K562 (cell line): Measurements from ENCODE around the gene PEDS1. TPM values are rescaled to one million over a fixed set of nuclear protein-coding genes. Genes with fewer than 3 reads are reported as not detected.

Experiments used
- GABPB1 ChIP-seq: sonication (generic); formaldehyde crosslinking; IDR thresholded peaks from 2 replicates; pipeline ENCODE4 v1.8.0; 2022; ENCODE audit warnings: mild to moderate bottlenecking, missing genetic modification reagents
- HMGN3 ChIP-seq: IDR thresholded peaks from 2 replicates; pipeline ENCODE4 v1.6.1; 2011; ENCODE audit warnings: borderline replicate concordance, low read depth, mild to moderate bottlenecking, mixed read lengths, low read length; ENCODE audit not compliant: insufficient read length; ENCODE audit errors: extremely low read depth
- ILK ChIP-seq: fragments of 450-650 bp; IDR thresholded peaks from 2 replicates; pipeline ENCODE4 v1.6.1; 2016; ENCODE audit warnings: missing genetic modification characterization, low read depth, mild to moderate bottlenecking, missing compliant biosample characterization, moderate library complexity, borderline replicate concordance
- KDM4B ChIP-seq, 2 experiments: fragments of 450-650 bp in 1 of 2; sonication (generic) in 1 of 2; IDR thresholded peaks; 2 replicates each; pipeline ENCODE4 v1.6.1; 2016 to 2017; ENCODE audit warnings: borderline replicate concordance in 2 of 2, antibody characterized with exemption in 1 of 2, low read depth in 1 of 2, mild to moderate bottlenecking in 1 of 2
- KLF13 ChIP-seq: fragments of 450-650 bp; IDR thresholded peaks from 2 replicates; pipeline ENCODE4 v1.6.1; 2016; ENCODE audit warnings: missing genetic modification characterization, low read depth, mild to moderate bottlenecking, missing compliant biosample characterization, moderate library complexity, borderline replicate concordance
- MAFK ChIP-seq: IDR thresholded peaks from 2 replicates; pipeline ENCODE4 v1.6.1; 2011; ENCODE audit warnings: low read length, improper control_type of control experiment
- MCM7 ChIP-seq, 2 experiments: fragments of 450-650 bp; IDR thresholded peaks; 2 replicates each; pipeline ENCODE4 v1.6.1; 2016 to 2018
- MTA2 ChIP-seq: fragments of 450-650 bp; IDR thresholded peaks from 2 replicates; pipeline ENCODE4 v1.6.1; 2016; ENCODE audit warnings: low read depth
- MYC ChIP-seq, 2 experiments: fragments of 250-450 bp in 1 of 2; sonication (Bioruptor Pico) in 1 of 2; IDR thresholded peaks; 2 replicates each; pipeline versions ENCODE4 v1.5.1 to v1.6.1; 2012 to 2021; ENCODE audit warnings: low read depth in 2 of 2, borderline replicate concordance in 1 of 2, improper control_type of control experiment in 1 of 2, low read length in 1 of 2, mild to moderate bottlenecking in 1 of 2, moderate library complexity in 1 of 2
- NR3C1 ChIP-seq: sonication (generic); formaldehyde crosslinking; IDR thresholded peaks from 2 replicates; pipeline ENCODE4 v1.8.1; 2022; ENCODE audit warnings: missing genetic modification reagents
- OTX1 ChIP-seq: fragments of 450-650 bp; formaldehyde crosslinking; IDR thresholded peaks from 2 replicates; pipeline ENCODE4 v1.4.0; 2022; ENCODE audit warnings: mild to moderate bottlenecking
- POLR2AphosphoS5 ChIP-seq: IDR thresholded peaks from 2 replicates; pipeline ENCODE4 v1.6.1; 2011; ENCODE audit warnings: mild to moderate bottlenecking, low read depth, low read length, moderate library complexity; ENCODE audit not compliant: control insufficient read depth, insufficient read depth
- RBM39 ChIP-seq: fragments of 200-400 bp; formaldehyde crosslinking; optimal IDR thresholded peaks from 2 replicates; pipeline ENCODE3; 2018; ENCODE audit warnings: low read depth, low read length
- TEAD1 ChIP-seq, 2 experiments: fragments of 450-650 bp in 1 of 2; sonication (generic) in 1 of 2; formaldehyde crosslinking; IDR thresholded peaks; 2 replicates each; pipeline versions ENCODE4 v1.4.0 to v1.8.0; 2020 to 2022; ENCODE audit warnings: mild to moderate bottlenecking in 2 of 2, missing genetic modification reagents in 1 of 2
- ZBTB8A ChIP-seq: fragments of 450-650 bp; IDR thresholded peaks from 2 replicates; pipeline ENCODE4 v1.6.1; 2018; ENCODE audit warnings: mild to moderate bottlenecking, moderate library complexity; ENCODE audit not compliant: partially characterized antibody
- ZC3H8 ChIP-seq: fragments of 450-650 bp; IDR thresholded peaks from 2 replicates; pipeline ENCODE4 v1.6.1; 2017
- ZNF764 ChIP-seq: fragments of 250-450 bp; sonication (Bioruptor Pico); IDR thresholded peaks from 2 replicates; pipeline ENCODE4 v1.4.0; 2020; ENCODE audit warnings: low read depth, mild to moderate bottlenecking, moderate library complexity
- ZNF785 ChIP-seq: fragments of 250-450 bp; sonication (Bioruptor Pico); IDR thresholded peaks from 2 replicates; pipeline ENCODE4 v1.4.0; 2020; ENCODE audit warnings: mild to moderate bottlenecking
- polyA plus RNA-seq, 8 experiments: library from polyadenylated mRNA; depleted of rRNA in 4 of 8; stranded (reverse) in 5 of 8; unstranded in 3 of 8; fragments of >200 nt; fragmentation: Nextera tagmentation in 2 of 8; fragmentation: Illumina TruSeq in 1 of 8; extraction: Ambion mirVana in 2 of 8; extraction: Trizol in 1 of 8; gene quantifications; 2 replicates each; pipeline versions ENCODE4 v1.2.1 to v1.2.3, GENCODE V29; 2011 to 2014; ENCODE audit warnings: inconsistent platforms in 1 of 8, missing spikeins in 1 of 8
- total RNA-seq, 7 experiments: library from RNA; depleted of rRNA in 6 of 7; stranded (reverse); fragments of >200 nt in 6 of 7; fragmentation: Illumina TruSeq in 2 of 7; extraction: Trizol in 2 of 7; gene quantifications; 2 replicates each; pipeline versions ENCODE4 v1.2.1 to v1.2.3, GENCODE V29; 2011 to 2021; ENCODE audit warnings: low replicate concordance in 1 of 7
- TF ChIP-seq, protein P1 (sequence below), 2 experiments: IDR thresholded peaks; 2 replicates each; pipeline ENCODE4 v1.6.1; 2012; ENCODE audit warnings: improper control_type of control experiment in 2 of 2, low read depth in 2 of 2, low read length in 2 of 2, borderline replicate concordance in 1 of 2
- TF ChIP-seq, protein P2 (sequence below): fragments of 250-450 bp; sonication (Bioruptor Pico); IDR thresholded peaks from 2 replicates; pipeline ENCODE4 v1.5.0; 2022; ENCODE audit warnings: mild to moderate bottlenecking
- TF ChIP-seq, protein P3 (sequence below): fragments of 250-450 bp; sonication (Bioruptor Pico); IDR thresholded peaks from 2 replicates; pipeline ENCODE4 v1.4.0; 2020; ENCODE audit warnings: borderline replicate concordance

The PEDS1 gene
- total and polyA plus RNA-seq, 9 of the 15 experiments (the other 6 are each of a cell fraction or from before 2014, with no cell fraction given), result 2.9 to 38.5 (median 24.2) TPM

DNA sequence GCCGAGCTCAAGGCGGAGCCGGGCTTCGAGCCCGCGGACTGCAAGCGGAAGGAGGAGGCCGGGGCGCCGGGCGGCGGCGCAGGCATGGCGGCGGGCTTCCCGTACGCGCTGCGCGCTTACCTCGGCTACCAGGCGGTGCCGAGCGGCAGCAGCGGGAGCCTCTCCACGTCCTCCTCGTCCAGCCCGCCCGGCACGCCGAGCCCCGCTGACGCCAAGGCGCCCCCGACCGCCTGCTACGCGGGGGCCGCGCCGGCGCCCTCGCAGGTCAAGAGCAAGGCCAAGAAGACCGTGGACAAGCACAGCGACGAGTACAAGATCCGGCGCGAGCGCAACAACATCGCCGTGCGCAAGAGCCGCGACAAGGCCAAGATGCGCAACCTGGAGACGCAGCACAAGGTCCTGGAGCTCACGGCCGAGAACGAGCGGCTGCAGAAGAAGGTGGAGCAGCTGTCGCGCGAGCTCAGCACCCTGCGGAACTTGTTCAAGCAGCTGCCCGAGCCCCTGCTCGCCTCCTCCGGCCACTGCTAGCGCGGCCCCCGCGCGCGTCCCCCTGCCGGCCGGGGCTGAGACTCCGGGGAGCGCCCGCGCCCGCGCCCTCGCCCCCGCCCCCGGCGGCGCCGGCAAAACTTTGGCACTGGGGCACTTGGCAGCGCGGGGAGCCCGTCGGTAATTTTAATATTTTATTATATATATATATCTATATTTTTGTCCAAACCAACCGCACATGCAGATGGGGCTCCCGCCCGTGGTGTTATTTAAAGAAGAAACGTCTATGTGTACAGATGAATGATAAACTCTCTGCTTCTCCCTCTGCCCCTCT lies 38.2 kb upstream of the PEDS1 start (continued):
- TF ChIP-seq, protein P1, sequence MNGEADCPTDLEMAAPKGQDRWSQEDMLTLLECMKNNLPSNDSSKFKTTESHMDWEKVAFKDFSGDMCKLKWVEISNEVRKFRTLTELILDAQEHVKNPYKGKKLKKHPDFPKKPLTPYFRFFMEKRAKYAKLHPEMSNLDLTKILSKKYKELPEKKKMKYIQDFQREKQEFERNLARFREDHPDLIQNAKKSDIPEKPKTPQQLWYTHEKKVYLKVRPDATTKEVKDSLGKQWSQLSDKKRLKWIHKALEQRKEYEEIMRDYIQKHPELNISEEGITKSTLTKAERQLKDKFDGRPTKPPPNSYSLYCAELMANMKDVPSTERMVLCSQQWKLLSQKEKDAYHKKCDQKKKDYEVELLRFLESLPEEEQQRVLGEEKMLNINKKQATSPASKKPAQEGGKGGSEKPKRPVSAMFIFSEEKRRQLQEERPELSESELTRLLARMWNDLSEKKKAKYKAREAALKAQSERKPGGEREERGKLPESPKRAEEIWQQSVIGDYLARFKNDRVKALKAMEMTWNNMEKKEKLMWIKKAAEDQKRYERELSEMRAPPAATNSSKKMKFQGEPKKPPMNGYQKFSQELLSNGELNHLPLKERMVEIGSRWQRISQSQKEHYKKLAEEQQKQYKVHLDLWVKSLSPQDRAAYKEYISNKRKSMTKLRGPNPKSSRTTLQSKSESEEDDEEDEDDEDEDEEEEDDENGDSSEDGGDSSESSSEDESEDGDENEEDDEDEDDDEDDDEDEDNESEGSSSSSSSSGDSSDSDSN (IDR thresholded peaks at IDR 0.05; ENCODE audit: borderline replicate concordance in 1 of 2, low read depth in 2 of 2, low read length in 2 of 2), result peak; percentile 69 to 86; a peak in 3 of 4 replicates
- TF ChIP-seq ZC3H8, result no peak
- TF ChIP-seq ZNF785 (CRISPR knock-in tag), result no peak
- TF ChIP-seq, protein P2, sequence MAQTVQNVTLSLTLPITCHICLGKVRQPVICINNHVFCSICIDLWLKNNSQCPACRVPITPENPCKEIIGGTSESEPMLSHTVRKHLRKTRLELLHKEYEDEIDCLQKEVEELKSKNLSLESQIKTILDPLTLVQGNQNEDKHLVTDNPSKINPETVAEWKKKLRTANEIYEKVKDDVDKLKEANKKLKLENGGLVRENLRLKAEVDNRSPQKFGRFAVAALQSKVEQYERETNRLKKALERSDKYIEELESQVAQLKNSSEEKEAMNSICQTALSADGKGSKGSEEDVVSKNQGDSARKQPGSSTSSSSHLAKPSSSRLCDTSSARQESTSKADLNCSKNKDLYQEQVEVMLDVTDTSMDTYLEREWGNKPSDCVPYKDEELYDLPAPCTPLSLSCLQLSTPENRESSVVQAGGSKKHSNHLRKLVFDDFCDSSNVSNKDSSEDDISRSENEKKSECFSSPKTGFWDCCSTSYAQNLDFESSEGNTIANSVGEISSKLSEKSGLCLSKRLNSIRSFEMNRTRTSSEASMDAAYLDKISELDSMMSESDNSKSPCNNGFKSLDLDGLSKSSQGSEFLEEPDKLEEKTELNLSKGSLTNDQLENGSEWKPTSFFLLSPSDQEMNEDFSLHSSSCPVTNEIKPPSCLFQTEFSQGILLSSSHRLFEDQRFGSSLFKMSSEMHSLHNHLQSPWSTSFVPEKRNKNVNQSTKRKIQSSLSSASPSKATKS (CRISPR knock-in tag), result no peak
- no peak for TF ChIP-seq MCM7 (IDR thresholded peaks at IDR 0.05)
- TF ChIP-seq, protein P3, sequence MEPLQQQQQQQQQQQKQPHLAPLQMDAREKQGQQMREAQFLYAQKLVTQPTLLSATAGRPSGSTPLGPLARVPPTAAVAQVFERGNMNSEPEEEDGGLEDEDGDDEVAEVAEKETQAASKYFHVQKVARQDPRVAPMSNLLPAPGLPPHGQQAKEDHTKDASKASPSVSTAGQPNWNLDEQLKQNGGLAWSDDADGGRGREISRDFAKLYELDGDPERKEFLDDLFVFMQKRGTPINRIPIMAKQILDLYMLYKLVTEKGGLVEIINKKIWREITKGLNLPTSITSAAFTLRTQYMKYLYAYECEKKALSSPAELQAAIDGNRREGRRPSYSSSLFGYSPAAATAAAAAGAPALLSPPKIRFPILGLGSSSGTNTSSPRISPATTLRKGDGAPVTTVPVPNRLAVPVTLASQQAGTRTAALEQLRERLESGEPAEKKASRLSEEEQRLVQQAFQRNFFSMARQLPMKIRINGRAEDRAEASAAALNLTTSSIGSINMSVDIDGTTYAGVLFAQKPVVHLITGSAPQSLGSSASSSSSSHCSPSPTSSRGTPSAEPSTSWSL, result no peak
- TF ChIP-seq POLR2AphosphoS5, result no peak
- TF ChIP-seq MAFK, result no peak
- no peak; the same call in 1 of the 2 replicates for TF ChIP-seq GABPB1 (CRISPR knock-in tag)
- peak; percentile 61; the same call in 1 of the 2 replicates for TF ChIP-seq NR3C1 (CRISPR knock-in tag)
- no peak for TF ChIP-seq KLF13 (tag)
- TF ChIP-seq OTX1 (CRISPR knock-in tag), result no peak
- no peak for TF ChIP-seq ZNF764
- TF ChIP-seq MYC (IDR thresholded peaks at IDR 0.05; ENCODE audit: low read depth, low read length), result no peak; the same call in 1 of the 2 replicates
- no peak for TF ChIP-seq MYC (CRISPR knock-in tag; IDR thresholded peaks at IDR 0.05; ENCODE audit: borderline replicate concordance, low read depth)
- TF ChIP-seq ILK (tag), result no peak
- TF ChIP-seq MTA2, result no peak
- TF ChIP-seq KDM4B (IDR thresholded peaks at IDR 0.05; ENCODE audit: borderline replicate concordance in 2 of 2, low read depth in 1 of 2), result no peak
- no peak for TF ChIP-seq RBM39
- TF ChIP-seq HMGN3, result peak; percentile 78
- TF ChIP-seq TEAD1 (CRISPR knock-in tag; IDR thresholded peaks at IDR 0.05), result peak in 1 of 2 experiments; percentile 79; a peak in 1 of 4 replicates
- TF ChIP-seq ZBTB8A, result no peak
